Fibroblast of the conjunctiva (primary cell): ENCODE data around the gene PRICKLE1.

Experiments
- DNase-seq: peaks from one replicate; pipeline ENCODE4 v3.0.0-alpha.2; 2010; ENCODE audit warnings: low read depth

PRICKLE1 gene

GRCh38 chr12:42588524-42589464 lies 752 bp downstream of the PRICKLE1 start:
- no peak for DNase-seq

GRCh38 chr12:42587601-42588523 lies 1.7 kb downstream of the PRICKLE1 start:
- DNase-seq, result no peak

- DNase-seq, result no peak
Measured at GRCh38 chr12:42586268-42586667, 3.3 kb downstream of the PRICKLE1 start.

- DNase-seq, result no peak
Measured at GRCh38 chr12:42585841-42586216, 3.7 kb downstream of the PRICKLE1 start.

GRCh38 chr12:42585154-42585840 lies 4.2 kb downstream of the PRICKLE1 start:
- DNase-seq, result no peak

GRCh38 chr12:42584651-42585111 lies 4.9 kb downstream of the PRICKLE1 start:
- no peak for DNase-seq

- no peak for DNase-seq
Measured at GRCh38 chr12:42583016-42583415, 6.5 kb downstream of the PRICKLE1 start.

GRCh38 chr12:42582498-42582897 lies 7.0 kb downstream of the PRICKLE1 start:
- DNase-seq, result no peak

- peak; percentile 31 for DNase-seq
Measured at GRCh38 chr12:42582050-42582449, 7.5 kb downstream of the PRICKLE1 start.

- DNase-seq, result no peak
Measured at GRCh38 chr12:42576374-42576773, 13.2 kb downstream of the PRICKLE1 start.

GRCh38 chr12:42575717-42576116 lies 13.8 kb downstream of the PRICKLE1 start:
- DNase-seq, result no peak

- DNase-seq, result no peak
Measured at GRCh38 chr12:42574851-42575266, 14.7 kb downstream of the PRICKLE1 start.

- no peak for DNase-seq
Measured at GRCh38 chr12:42571327-42572009, 18.1 kb downstream of the PRICKLE1 start.

GRCh38 chr12:42570076-42570475 lies 19.5 kb downstream of the PRICKLE1 start:
- no peak for DNase-seq

- peak; percentile 53 for DNase-seq
Measured at GRCh38 chr12:42568952-42569915, 20.3 kb downstream of the PRICKLE1 start.

- no peak for DNase-seq
Measured at GRCh38 chr12:42565633-42566032, 23.9 kb downstream of the PRICKLE1 start.

GRCh38 chr12:42564996-42565395 lies 24.6 kb downstream of the PRICKLE1 start:
- no peak for DNase-seq

GRCh38 chr12:42564556-42564955 lies 25.0 kb downstream of the PRICKLE1 start:
- DNase-seq, result no peak

- DNase-seq, result no peak
Measured at GRCh38 chr12:42560977-42561376, 28.6 kb downstream of the PRICKLE1 start.

GRCh38 chr12:42557586-42558172 lies 31.9 kb downstream of the PRICKLE1 start:
- DNase-seq, result no peak
